ENCODE measurements around the gene SETD7.

Gene SETD7

GRCh38 chr4:139581096-139581495, 25.1 kb upstream of the SETD7 start:
- TF ChIP-seq ZC3H10 (CRISPR knock-in tag; IDR thresholded peaks at IDR 0.05) (no peak), ZNF8 (CRISPR knock-in tag; IDR thresholded peaks at IDR 0.05) (no peak), BACH2 (CRISPR knock-in tag; IDR thresholded peaks at IDR 0.05; ENCODE audit: borderline replicate concordance) (no peak), ESRRG (CRISPR knock-in tag; IDR thresholded peaks at IDR 0.05) (no peak), ZFP3 (CRISPR knock-in tag; IDR thresholded peaks at IDR 0.05) (no peak), ZNF565 (CRISPR knock-in tag; conservative IDR thresholded peaks at IDR 0.05; ENCODE audit: low read depth) (no peak), TOX (CRISPR knock-in tag; IDR thresholded peaks at IDR 0.05; ENCODE audit: borderline replicate concordance) (no peak), SNAI2 (CRISPR knock-in tag; IDR thresholded peaks at IDR 0.05) (no peak), ZFP30 (CRISPR knock-in tag; IDR thresholded peaks at IDR 0.05) (no peak), OSR1 (CRISPR knock-in tag; IDR thresholded peaks at IDR 0.05) (no peak), RARB (CRISPR knock-in tag; IDR thresholded peaks at IDR 0.05) (no peak), CSDC2 (CRISPR knock-in tag; IDR thresholded peaks at IDR 0.05) (no peak), ARNTL (CRISPR knock-in tag; IDR thresholded peaks at IDR 0.05; ENCODE audit: borderline replicate concordance, low read depth) (no peak), PPARA (CRISPR knock-in tag; IDR thresholded peaks at IDR 0.05; ENCODE audit: borderline replicate concordance) (no peak), GLIS3 (CRISPR knock-in tag; IDR thresholded peaks at IDR 0.05) (no peak), PATZ1 (CRISPR knock-in tag; IDR thresholded peaks at IDR 0.05; ENCODE audit: borderline replicate concordance) (no peak)
- TF ChIP-seq, protein P1, sequence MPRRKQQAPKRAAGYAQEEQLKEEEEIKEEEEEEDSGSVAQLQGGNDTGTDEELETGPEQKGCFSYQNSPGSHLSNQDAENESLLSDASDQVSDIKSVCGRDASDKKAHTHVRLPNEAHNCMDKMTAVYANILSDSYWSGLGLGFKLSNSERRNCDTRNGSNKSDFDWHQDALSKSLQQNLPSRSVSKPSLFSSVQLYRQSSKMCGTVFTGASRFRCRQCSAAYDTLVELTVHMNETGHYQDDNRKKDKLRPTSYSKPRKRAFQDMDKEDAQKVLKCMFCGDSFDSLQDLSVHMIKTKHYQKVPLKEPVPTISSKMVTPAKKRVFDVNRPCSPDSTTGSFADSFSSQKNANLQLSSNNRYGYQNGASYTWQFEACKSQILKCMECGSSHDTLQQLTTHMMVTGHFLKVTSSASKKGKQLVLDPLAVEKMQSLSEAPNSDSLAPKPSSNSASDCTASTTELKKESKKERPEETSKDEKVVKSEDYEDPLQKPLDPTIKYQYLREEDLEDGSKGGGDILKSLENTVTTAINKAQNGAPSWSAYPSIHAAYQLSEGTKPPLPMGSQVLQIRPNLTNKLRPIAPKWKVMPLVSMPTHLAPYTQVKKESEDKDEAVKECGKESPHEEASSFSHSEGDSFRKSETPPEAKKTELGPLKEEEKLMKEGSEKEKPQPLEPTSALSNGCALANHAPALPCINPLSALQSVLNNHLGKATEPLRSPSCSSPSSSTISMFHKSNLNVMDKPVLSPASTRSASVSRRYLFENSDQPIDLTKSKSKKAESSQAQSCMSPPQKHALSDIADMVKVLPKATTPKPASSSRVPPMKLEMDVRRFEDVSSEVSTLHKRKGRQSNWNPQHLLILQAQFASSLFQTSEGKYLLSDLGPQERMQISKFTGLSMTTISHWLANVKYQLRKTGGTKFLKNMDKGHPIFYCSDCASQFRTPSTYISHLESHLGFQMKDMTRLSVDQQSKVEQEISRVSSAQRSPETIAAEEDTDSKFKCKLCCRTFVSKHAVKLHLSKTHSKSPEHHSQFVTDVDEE (CRISPR knock-in tag; IDR thresholded peaks at IDR 0.05) = no peak
- TF ChIP-seq, protein P2, sequence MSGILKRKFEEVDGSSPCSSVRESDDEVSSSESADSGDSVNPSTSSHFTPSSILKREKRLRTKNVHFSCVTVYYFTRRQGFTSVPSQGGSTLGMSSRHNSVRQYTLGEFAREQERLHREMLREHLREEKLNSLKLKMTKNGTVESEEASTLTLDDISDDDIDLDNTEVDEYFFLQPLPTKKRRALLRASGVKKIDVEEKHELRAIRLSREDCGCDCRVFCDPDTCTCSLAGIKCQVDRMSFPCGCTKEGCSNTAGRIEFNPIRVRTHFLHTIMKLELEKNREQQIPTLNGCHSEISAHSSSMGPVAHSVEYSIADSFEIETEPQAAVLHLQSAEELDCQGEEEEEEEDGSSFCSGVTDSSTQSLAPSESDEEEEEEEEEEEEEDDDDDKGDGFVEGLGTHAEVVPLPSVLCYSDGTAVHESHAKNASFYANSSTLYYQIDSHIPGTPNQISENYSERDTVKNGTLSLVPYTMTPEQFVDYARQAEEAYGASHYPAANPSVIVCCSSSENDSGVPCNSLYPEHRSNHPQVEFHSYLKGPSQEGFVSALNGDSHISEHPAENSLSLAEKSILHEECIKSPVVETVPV (CRISPR knock-in tag; IDR thresholded peaks at IDR 0.05) = no peak
- no peak for ATAC-seq

- no peak for ATAC-seq
- TF ChIP-seq PPARA (CRISPR knock-in tag; IDR thresholded peaks at IDR 0.05; ENCODE audit: borderline replicate concordance) (no peak), POU6F1 (CRISPR knock-in tag; IDR thresholded peaks at IDR 0.05; ENCODE audit: borderline replicate concordance, low read depth) (no peak), SNAI2 (CRISPR knock-in tag; IDR thresholded peaks at IDR 0.05) (no peak), OSR1 (CRISPR knock-in tag; IDR thresholded peaks at IDR 0.05) (no peak), TOX (CRISPR knock-in tag; IDR thresholded peaks at IDR 0.05; ENCODE audit: borderline replicate concordance) (no peak), ESRRG (CRISPR knock-in tag; IDR thresholded peaks at IDR 0.05) (no peak), ZFP3 (CRISPR knock-in tag; IDR thresholded peaks at IDR 0.05) (no peak), GLIS3 (CRISPR knock-in tag; IDR thresholded peaks at IDR 0.05) (no peak), ARNTL (CRISPR knock-in tag; IDR thresholded peaks at IDR 0.05; ENCODE audit: borderline replicate concordance, low read depth) (no peak), ZC3H10 (CRISPR knock-in tag; IDR thresholded peaks at IDR 0.05) (no peak), PATZ1 (CRISPR knock-in tag; IDR thresholded peaks at IDR 0.05; ENCODE audit: borderline replicate concordance) (no peak), ZNF8 (CRISPR knock-in tag; IDR thresholded peaks at IDR 0.05) (no peak), CREB5 (CRISPR knock-in tag; IDR thresholded peaks at IDR 0.05; ENCODE audit: low read depth) (no peak), ISL1 (CRISPR knock-in tag; IDR thresholded peaks at IDR 0.05) (no peak)
- TF ChIP-seq, protein P1 (CRISPR knock-in tag; IDR thresholded peaks at IDR 0.05) = no peak
- TF ChIP-seq, protein P2 (CRISPR knock-in tag; IDR thresholded peaks at IDR 0.05) = no peak
Measured at GRCh38 chr4:139576219-139576618, 20.2 kb upstream of the SETD7 start.
